Measurements from ENCODE around the gene CYP2A7.
"Not testable (repeated sequence)": the region's sequence is repeated elsewhere in the genome, so short reads cannot be mapped to it uniquely, and the experiment has no call there.

CYP2A7 gene

DNA sequence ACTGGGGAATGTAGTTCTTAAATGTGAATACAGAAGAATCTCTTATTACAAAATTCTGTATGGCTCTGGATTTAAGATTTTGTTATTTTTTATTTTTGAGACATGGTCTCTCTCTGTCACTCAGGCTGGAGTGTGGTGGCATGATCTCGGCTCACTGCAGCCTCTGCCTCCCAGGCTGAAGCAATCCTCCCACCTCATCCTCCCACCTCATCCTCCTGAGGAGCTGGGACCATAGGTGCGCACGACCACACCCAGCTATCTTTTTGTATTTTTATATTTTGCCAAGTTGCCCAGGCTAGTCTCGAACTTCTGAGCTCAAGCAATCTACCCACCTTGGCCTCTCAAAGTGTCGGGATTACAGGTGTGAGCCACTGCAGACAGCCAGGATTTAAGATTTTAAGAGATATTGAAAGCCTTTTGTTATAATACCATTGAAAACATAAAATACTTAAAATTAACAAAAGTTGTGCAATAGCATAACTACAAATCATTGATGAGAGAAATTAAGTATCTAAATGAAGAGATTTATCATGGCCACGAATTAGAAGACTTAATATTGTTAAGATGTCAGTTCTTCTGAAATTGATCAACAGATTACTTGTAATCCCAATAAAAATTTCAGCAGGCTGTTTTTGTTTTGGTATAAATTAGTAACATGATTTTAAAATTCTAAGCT lies 45.1 kb downstream of the CYP2A7 start:
- Histone ChIP-seq H3K4me3 (ENCODE audit: low read depth, low read length) (no peak overlapping the region), H3K36me3 (ENCODE audit: control insufficient read depth in 2 of 2, insufficient read depth in 1 of 2, low read length in 2 of 2) (no peaks in the 10 kb centered on the region; a peak in 1 of 3 replicates), H3K4me1 (ENCODE audit: control insufficient read depth, insufficient read depth, low read length) (peaks cover 18% of the 10 kb centered on the region), H3K27ac (ENCODE audit: extremely low read depth, low read depth, low read length) (no peak overlapping the region), H3K9me3 (ENCODE audit: control insufficient read depth, insufficient read depth, low read depth, low read length) (no peaks in the 10 kb centered on the region)
- POLR2A ChIA-PET, result interaction anchor here (0.7 to 1.0 kb wide), 2 partner anchors 120 to 123 kb away, joined by 3 to 4 read pairs; partner anchors contain the start of genes COQ8B and ITPKC
- CTCF ChIA-PET, result interaction anchor here (0.6 to 1.0 kb wide), 2 partner anchors 17 to 29 kb away, joined by 3 to 5 read pairs; no protein-coding TSS in a partner anchor
- TF ChIP-seq SCRT2 (tag by site-specific recombination; IDR thresholded peaks at IDR 0.05) (no peak), ZNF658 (tag by site-specific recombination; IDR thresholded peaks at IDR 0.05) (no peak), ZNF585B (tag by site-specific recombination; IDR thresholded peaks at IDR 0.05) (no peak), ZNF10 (tag by site-specific recombination; IDR thresholded peaks at IDR 0.05) (no peak), ZNF169 (tag by site-specific recombination; IDR thresholded peaks at IDR 0.05) (no peak), ZNF837 (tag by site-specific recombination; IDR thresholded peaks at IDR 0.05) (no peak), ZNF248 (tag by site-specific recombination; IDR thresholded peaks at IDR 0.05) (no peak), ZNF223 (tag by site-specific recombination; IDR thresholded peaks at IDR 0.05) (no peak), FEZF1 (tag by site-specific recombination; IDR thresholded peaks at IDR 0.05) (no peak), EGR2 (tag by site-specific recombination; IDR thresholded peaks at IDR 0.05; ENCODE audit: low read depth) (peak; percentile 72), ZNF776 (tag by site-specific recombination; IDR thresholded peaks at IDR 0.05; ENCODE audit: borderline replicate concordance) (no peak), ZNF202 (tag by site-specific recombination; IDR thresholded peaks at IDR 0.05; ENCODE audit: borderline replicate concordance) (no peak), ZFHX2 (tag by site-specific recombination; conservative IDR thresholded peaks at IDR 0.05) (peak; percentile 85)
- TF ChIP-seq, protein P1, sequence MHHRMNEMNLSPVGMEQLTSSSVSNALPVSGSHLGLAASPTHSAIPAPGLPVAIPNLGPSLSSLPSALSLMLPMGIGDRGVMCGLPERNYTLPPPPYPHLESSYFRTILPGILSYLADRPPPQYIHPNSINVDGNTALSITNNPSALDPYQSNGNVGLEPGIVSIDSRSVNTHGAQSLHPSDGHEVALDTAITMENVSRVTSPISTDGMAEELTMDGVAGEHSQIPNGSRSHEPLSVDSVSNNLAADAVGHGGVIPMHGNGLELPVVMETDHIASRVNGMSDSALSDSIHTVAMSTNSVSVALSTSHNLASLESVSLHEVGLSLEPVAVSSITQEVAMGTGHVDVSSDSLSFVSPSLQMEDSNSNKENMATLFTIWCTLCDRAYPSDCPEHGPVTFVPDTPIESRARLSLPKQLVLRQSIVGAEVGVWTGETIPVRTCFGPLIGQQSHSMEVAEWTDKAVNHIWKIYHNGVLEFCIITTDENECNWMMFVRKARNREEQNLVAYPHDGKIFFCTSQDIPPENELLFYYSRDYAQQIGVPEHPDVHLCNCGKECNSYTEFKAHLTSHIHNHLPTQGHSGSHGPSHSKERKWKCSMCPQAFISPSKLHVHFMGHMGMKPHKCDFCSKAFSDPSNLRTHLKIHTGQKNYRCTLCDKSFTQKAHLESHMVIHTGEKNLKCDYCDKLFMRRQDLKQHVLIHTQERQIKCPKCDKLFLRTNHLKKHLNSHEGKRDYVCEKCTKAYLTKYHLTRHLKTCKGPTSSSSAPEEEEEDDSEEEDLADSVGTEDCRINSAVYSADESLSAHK (tag by site-specific recombination; IDR thresholded peaks at IDR 0.05), result no peak

DNA sequence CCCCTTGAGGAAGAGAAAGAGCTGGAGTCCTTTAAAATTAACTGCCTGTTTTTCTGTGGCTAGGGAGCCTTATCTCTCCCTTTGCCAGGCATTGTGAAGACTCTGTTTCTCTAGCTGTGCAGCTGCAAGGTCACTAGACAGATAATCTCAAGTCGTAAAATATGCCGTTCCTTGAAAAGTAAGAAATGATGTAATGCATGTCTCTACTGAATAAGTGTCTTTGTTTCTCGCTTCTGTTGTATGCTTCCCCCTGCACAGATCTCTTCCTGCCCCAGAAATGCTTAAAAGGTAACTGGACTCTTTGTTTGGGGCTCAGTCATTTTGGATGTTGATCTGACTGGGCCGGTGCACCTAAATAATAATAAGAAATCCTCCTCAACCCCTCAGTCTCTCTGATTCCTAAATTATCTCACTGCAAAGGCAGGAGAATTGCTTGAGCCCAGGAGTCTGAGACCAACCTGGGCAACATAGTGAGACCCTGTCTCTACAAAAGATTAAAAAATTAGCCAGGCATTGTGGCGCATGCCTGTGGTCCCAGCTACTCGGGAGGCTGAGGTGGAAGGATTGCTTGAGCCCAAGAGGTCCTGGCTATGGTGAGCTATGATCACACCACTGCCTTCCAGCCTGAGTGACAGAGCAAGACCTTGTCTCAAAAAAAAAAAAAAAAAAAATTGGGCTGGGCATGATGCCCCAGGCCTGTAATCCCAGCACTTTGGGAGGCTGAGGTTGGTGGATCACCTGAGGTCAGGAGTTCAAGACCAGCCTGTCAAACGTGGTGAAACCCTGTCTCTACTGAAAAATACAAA lies 48.1 kb downstream of the CYP2A7 start:
- peak overlapping the region; percentile 84 for H3K27ac ChIP-seq (ENCODE audit: extremely low read depth, low read depth, low read length)
- H3K9me3 ChIP-seq (ENCODE audit: control insufficient read depth, insufficient read depth, low read depth, low read length); H3K4me3 ChIP-seq (ENCODE audit: low read depth, low read length); H3K36me3 ChIP-seq (ENCODE audit: control insufficient read depth in 2 of 2, insufficient read depth in 1 of 2, low read length in 2 of 2): not testable (repeated sequence)
- ChIA-PET POLR2A (interaction anchor here (0.6 to 2.9 kb wide), 6 partner anchors 27 to 391 kb away, joined by 3 to 14 read pairs (median 4); partner anchors contain the start of genes COQ8B, ITPKC and RAB4B), CTCF (interaction anchor here (0.6 to 0.7 kb wide), 7 partner anchors 21 to 922 kb away, joined by 3 to 5 read pairs (median 3); partner anchors contain the start of gene CEACAM6)
- H3K4me1 ChIP-seq (ENCODE audit: control insufficient read depth, insufficient read depth, low read length), result peaks cover 26% of the 10 kb centered on the region
- TF ChIP-seq ZBTB17 (tag by site-specific recombination; IDR thresholded peaks at IDR 0.05) (peak; percentile 50; the same call in 1 of the 2 replicates), ZBTB21 (tag by site-specific recombination; IDR thresholded peaks at IDR 0.05) (peak; percentile 89), ZEB2 (tag by site-specific recombination; IDR thresholded peaks at IDR 0.05) (peak; percentile 48), ZNF843 (tag by site-specific recombination; IDR thresholded peaks at IDR 0.05) (peak; percentile 63; the same call in 1 of the 2 replicates), ZNF561 (tag by site-specific recombination; IDR thresholded peaks at IDR 0.05; ENCODE audit: borderline replicate concordance) (peak; percentile 87), OVOL3 (tag by site-specific recombination; IDR thresholded peaks at IDR 0.05) (peak; percentile 62; the same call in 1 of the 2 replicates), ZXDB (tag by site-specific recombination; IDR thresholded peaks at IDR 0.05) (peak; percentile 81), FEZF1 (tag by site-specific recombination; IDR thresholded peaks at IDR 0.05) (peak; percentile 33; the same call in 1 of the 2 replicates), KLF8 (tag by site-specific recombination; IDR thresholded peaks at IDR 0.05) (peak; percentile 52; the same call in 1 of the 2 replicates), SP7 (tag by site-specific recombination; IDR thresholded peaks at IDR 0.05) (peak; percentile 45; the same call in 1 of the 2 replicates), ZNF610 (tag by site-specific recombination; IDR thresholded peaks at IDR 0.05; ENCODE audit: borderline replicate concordance) (0 out of 2 replicates have a peak, but pooled peaks have one; percentile 62), WT1 (tag by site-specific recombination; IDR thresholded peaks at IDR 0.05) (0 out of 2 replicates have a peak, but pooled peaks have one; percentile 39), ZBTB20 (tag by site-specific recombination; IDR thresholded peaks at IDR 0.05) (peak; percentile 30; the same call in 1 of the 2 replicates)
- TF ChIP-seq, protein P2, sequence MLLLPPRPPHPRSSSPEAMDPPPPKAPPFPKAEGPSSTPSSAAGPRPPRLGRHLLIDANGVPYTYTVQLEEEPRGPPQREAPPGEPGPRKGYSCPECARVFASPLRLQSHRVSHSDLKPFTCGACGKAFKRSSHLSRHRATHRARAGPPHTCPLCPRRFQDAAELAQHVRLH (tag by site-specific recombination; IDR thresholded peaks at IDR 0.05), result 0 out of 2 replicates have a peak, but pooled peaks have one; percentile 33
- TF ChIP-seq, protein P3, sequence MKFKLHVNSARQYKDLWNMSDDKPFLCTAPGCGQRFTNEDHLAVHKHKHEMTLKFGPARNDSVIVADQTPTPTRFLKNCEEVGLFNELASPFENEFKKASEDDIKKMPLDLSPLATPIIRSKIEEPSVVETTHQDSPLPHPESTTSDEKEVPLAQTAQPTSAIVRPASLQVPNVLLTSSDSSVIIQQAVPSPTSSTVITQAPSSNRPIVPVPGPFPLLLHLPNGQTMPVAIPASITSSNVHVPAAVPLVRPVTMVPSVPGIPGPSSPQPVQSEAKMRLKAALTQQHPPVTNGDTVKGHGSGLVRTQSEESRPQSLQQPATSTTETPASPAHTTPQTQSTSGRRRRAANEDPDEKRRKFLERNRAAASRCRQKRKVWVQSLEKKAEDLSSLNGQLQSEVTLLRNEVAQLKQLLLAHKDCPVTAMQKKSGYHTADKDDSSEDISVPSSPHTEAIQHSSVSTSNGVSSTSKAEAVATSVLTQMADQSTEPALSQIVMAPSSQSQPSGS (tag by site-specific recombination; IDR thresholded peaks at IDR 0.05; ENCODE audit: low read depth), result peak; percentile 94
- TF ChIP-seq, protein P4, sequence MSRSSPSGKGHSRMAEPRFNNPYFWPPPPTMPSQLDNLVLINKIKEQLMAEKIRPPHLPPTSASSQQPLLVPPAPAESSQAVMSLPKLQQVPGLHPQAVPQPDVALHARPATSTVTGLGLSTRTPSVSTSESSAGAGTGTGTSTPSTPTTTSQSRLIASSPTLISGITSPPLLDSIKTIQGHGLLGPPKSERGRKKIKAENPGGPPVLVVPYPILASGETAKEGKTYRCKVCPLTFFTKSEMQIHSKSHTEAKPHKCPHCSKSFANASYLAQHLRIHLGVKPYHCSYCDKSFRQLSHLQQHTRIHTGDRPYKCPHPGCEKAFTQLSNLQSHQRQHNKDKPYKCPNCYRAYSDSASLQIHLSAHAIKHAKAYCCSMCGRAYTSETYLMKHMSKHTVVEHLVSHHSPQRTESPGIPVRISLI (tag by site-specific recombination; IDR thresholded peaks at IDR 0.05), result peak; percentile 79
